ENCODE measurements around the gene MAN2B2. TPM values are rescaled to one million over a fixed set of nuclear protein-coding genes. Genes with fewer than 3 reads are reported as not detected.

The MAN2B2 gene
- total and polyA plus RNA-seq, 12 donors, result 6.0 to 27.1 (median 18.2) TPM

- H3K27me3 ChIP-seq, result peaks cover 0 to 46% (median 0%) of the 10 kb centered on the region in 7 donors
- no peak for ATAC-seq
Measured at GRCh38 chr4:6530964-6531363, 44.0 kb upstream of the MAN2B2 start.

GRCh38 chr4:6532102-6532501 is 42.9 kb upstream of the MAN2B2 start:
- peaks cover 0 to 41% (median 5%) of the 10 kb centered on the region in 7 donors for H3K27me3 ChIP-seq
- H3K9me3 ChIP-seq, result peaks cover 0 to 4% (median 0%) of the 10 kb centered on the region in 11 donors
- DNase-seq (no peak), ATAC-seq (no peak)
- no peak for TF ChIP-seq CTCF (IDR thresholded peaks at IDR 0.05)
- 54 to 80% methylated on average over 3 of the region's 3 CpGs for WGBS, 2 donors
- no peaks in the 10 kb centered on the region for H3K4me1 ChIP-seq
- intact Hi-C loops (cut with DNase I), result no loop called here
- H3K27ac ChIP-seq, result no peak overlapping the region
- H3K4me3 ChIP-seq, result no peak overlapping the region
- no peaks in the 10 kb centered on the region for H3K36me3 ChIP-seq

More at GRCh38 chr4:6530964-6531363, 44.0 kb upstream of the MAN2B2 start:
- H3K4me3 ChIP-seq, result no peak overlapping the region
- 69% methylated on average over 9 of the region's 9 CpGs for WGBS, 2 donors
- no peak for DNase-seq
- no peak for TF ChIP-seq CTCF (IDR thresholded peaks at IDR 0.05)
- H3K4me1 ChIP-seq, result no peaks in the 10 kb centered on the region
- H3K36me3 ChIP-seq, result no peaks in the 10 kb centered on the region
- H3K27ac ChIP-seq, result no peak overlapping the region
- H3K9me3 ChIP-seq, result peaks cover 0 to 4% (median 0%) of the 10 kb centered on the region in 11 donors
- intact Hi-C loops (cut with DNase I), result no loop called here

GRCh38 chr4:6532658-6533057 is 42.3 kb upstream of the MAN2B2 start:
- Histone ChIP-seq H3K36me3 (no peaks in the 10 kb centered on the region), H3K9me3 (peaks cover 0 to 4% (median 0%) of the 10 kb centered on the region in 11 donors), H3K4me3 (no peak overlapping the region), H3K27ac (no peak overlapping the region), H3K4me1 (no peaks in the 10 kb centered on the region), H3K27me3 (peaks cover 0 to 39% (median 5%) of the 10 kb centered on the region in 7 donors)
- ATAC-seq, result no peak
- TF ChIP-seq CTCF (IDR thresholded peaks at IDR 0.05), result no peak
- no peak for DNase-seq
- intact Hi-C loops (cut with DNase I), result no loop called here
- 63 to 67% methylated on average over 9 of the region's 9 CpGs for WGBS, 2 donors

GRCh38 chr4:6534050-6534449 is 40.9 kb upstream of the MAN2B2 start:
- Histone ChIP-seq H3K4me3 (no peak overlapping the region), H3K27me3 (peaks cover 0 to 45% (median 12%) of the 10 kb centered on the region in 7 donors), H3K27ac (no peak overlapping the region), H3K4me1 (no peaks in the 10 kb centered on the region), H3K36me3 (no peaks in the 10 kb centered on the region), H3K9me3 (peaks cover 0 to 4% (median 0%) of the 10 kb centered on the region in 11 donors)
- 64 to 96% methylated on average over 1 of the region's 1 CpG for WGBS, 2 donors
- intact Hi-C loops (cut with DNase I), result no loop called here
- no peak for DNase-seq
- ATAC-seq, result no peak
- no peak for TF ChIP-seq CTCF (IDR thresholded peaks at IDR 0.05)
